GM18907 (cell line): ENCODE measurements around the gene C16orf96.

ENCODE experiments used
- ATAC-seq: cut with Tn5 transposase; IDR thresholded peaks from one replicate; pipeline ENCODE4 v1.9.1; 2021; ENCODE audit warnings: mild to moderate bottlenecking, moderate library complexity; ENCODE audit not compliant: unreplicated experiment

The C16orf96 gene

DNA sequence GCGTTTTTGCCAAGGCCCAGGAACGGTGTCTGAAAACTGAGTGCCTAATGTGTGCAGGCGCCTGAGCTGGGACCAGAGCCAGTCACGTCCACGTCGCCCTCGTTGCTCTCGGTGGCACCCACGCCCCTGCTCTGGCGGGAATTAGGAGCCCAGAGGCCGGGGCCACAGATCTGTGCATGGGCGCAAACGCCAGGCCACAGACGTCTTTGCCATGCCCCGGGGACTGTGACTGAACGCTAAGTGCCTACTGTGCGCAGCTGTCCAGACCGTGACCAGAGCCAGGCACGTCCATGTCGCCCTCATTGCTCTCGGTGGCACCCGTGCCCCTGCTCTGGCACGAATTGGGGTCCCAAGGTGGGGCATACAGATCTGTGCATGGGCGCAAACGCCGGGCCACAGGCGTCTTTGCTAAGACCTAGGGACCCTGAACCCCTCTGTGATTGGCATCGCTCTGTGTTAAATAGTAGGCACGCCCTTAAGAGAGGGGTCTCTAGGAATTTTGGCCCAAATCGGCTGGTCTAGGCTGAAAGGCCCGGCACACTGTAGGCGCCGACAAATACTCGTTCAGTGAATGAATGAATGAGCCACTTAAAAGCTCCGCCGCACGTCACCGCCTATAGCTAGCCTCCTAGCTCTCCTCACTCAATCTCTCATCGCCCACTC lies 59.4 kb downstream of the C16orf96 start:
- ATAC-seq: no peak

DNA sequence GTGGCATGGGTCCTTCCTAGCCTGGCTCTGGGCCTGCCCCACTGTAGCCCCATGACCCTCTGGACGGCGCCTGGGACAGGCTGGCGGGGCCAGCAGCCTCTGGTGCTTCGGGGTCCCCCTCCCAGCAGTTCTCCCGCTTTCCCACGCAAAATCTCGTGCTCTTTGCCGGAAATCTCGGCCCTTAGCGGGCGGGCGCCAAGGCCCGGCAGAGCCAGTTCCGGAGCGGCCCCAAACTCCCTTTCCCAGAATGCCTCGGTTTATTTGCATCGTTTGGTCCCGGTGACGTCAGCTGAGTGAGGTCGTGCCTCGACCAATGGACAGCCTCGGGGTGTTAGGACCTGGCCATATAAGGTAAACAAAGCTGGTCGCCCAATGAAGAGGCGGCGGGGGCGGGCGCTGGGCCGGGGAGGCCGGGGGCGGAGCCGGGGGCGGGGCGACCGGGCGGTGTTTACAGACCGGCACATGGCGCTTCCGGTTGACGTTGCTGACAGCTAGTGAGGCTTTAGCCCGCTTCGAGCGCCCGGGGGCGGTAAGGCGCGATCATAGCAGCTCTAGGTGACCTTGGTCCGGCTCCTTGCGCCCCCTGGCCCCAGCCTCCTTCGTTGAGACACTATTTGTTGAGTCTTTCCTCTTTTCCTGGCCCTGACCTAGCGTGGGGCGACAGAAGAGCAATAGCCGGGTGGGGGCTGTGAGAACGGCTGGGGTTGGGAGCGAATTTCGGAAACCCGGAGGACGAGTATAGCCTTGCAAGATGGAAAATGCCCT lies 60.1 kb downstream of the C16orf96 start:
- peak; percentile 73 for ATAC-seq

DNA sequence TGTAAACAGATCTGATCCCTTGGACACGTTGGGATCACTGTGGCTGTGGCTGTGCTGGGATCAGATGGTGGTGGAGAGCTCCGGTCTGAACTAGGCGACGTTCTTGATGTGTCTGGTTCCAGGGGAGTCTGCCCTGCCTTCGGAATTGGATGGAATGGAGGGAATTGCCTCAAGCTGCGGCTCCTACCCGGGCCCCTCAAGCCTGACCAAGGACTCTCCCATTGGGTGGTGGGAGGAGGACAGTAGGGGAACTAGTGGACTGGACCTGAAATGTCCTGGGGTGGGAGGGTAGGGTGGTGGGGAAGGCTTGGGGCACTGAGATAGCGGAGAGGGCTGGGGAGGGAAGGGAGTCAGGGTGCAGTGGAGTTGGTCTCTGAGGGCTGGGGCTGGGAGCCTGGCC lies 61.7 kb downstream of the C16orf96 start:
- ATAC-seq: no peak

DNA sequence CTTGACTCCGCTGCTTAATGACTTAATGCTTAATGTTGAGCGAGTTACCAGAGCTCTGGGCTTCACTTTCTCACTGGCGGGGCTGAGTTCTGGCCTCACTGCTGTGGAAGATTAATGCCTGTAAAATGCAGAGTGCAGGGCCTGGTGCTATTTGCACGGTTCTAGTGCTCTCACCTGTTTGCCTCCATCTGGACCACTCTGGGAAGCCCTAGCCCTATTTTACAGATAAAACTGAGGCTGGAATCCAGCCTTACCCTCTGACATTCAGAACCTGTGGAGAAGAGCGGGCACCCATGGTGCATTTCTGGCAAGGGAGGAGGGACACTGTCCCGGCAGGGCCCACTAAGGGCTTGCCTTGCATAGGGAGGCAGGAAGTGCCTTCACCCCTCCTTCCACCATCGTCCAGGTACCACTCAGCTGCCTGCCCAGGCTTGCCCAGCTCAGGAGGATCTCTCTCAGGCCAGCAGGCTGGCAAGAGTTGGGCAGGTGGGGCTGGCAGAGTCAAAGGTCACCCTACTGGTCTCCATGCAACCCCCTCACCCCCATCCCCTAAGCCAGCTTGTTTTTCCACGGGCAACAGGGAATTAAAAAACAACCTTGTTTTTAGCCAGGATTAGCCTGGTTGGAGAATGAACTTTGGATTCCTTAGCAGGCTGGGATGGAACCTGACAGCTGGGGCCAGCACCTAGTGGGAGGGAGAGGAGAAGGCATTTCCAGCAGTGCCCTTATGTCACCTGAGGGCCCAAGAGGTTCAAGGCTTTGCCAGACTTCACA lies 62.7 kb downstream of the C16orf96 start:
- ATAC-seq: no peak

DNA sequence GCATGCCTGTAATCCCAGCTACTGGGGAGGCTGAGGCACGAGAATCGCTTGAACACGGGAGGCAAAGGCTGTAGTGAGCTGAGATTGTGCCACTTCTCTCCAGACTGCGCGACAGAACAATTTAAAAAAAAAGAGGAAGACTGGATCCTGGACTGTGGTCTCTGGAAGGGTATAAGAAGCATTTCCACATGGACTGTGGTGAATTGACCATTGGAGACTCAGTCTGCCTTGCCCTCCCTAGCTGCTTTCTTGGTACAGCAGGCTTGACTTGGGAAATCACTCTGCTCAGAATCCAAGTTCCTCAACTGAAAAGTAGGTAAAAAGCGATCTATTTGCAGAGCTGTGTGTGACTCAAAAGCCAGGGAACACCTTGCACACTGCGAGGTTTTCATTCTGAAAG lies 67.5 kb downstream of the C16orf96 start:
- ATAC-seq: no peak

DNA sequence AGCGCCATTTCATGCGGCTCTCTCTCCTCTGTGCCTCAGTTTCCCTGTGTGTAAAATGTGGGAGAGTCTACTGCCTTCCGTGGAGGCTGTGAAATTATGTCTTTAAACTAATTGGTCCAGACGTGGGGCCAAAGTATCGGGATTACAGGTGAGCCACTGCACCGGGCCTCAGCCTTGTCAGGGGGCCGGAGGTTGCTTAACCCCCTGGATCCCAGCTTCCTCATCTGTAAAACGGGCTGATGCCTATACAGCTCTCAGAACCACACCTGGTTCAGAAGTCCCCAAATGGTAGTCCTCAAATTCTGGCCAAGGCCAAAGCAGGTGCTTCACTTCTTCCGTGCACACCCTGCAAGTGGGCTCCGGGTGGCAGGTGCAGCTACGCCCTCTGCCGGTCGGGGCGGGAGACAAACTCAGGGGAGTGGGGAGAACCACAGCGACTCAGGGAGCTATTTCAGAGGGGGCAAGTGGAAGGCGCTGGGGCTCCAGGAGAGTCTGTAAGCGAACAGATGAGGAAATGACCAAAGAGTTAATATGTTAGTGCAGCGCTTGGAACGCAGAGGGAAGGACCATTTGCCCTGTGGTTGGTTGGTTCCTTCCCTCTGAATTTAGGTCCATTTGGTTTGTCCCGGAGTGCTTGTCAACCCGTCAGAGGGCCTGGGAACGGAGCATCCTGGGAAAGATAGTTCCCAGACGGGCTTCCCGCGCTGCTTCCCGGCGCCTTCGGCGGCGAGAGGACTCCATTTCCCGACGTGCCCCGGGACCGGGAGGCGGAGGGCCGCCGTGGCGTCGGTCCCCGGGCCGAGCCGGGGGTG lies 68.1 kb downstream of the C16orf96 start, which contains the start of gene MGRN1:
TSS of gene MGRN1 (plus strand) at position 812 of the 812 bp plus-strand sequence. CDS start 135 bp downstream, outside the sequence.
- ATAC-seq: peak; percentile 78

DNA sequence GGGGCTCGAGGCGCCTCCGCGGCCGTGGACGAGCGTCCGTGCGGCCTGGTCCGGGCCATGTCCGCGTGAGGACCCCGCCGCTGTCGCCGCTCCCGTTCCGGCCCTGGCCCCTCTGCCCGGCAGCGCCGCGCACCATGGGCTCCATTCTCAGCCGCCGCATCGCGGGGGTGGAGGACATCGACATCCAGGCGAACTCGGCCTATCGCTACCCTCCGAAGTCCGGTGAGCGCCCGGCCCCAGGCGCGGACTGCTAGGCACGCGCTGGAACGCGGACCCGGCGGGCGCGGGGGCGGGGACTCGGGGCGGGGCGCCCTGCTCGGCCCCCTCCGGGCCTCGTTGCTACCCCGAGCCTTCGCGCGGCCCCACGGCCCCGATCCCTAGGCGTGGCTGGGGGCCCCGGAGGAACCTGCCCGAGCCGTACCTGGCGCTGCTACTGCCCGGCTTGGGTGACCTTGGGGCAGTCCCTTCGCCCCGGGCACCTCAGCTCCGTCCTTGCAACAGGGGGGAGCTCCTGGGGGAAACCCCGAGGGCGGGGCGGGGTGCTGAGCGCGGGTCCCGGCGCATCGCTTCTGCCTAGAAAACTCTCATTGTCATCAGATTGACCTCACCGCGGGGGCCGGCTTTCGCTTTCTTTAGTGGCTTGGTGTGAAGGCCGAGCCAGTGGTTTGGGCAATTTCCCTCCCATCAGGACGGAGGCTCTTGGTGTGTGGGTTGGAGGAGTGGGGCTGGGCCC lies 68.9 kb downstream of the C16orf96 start:
- ATAC-seq: peak; percentile 61

DNA sequence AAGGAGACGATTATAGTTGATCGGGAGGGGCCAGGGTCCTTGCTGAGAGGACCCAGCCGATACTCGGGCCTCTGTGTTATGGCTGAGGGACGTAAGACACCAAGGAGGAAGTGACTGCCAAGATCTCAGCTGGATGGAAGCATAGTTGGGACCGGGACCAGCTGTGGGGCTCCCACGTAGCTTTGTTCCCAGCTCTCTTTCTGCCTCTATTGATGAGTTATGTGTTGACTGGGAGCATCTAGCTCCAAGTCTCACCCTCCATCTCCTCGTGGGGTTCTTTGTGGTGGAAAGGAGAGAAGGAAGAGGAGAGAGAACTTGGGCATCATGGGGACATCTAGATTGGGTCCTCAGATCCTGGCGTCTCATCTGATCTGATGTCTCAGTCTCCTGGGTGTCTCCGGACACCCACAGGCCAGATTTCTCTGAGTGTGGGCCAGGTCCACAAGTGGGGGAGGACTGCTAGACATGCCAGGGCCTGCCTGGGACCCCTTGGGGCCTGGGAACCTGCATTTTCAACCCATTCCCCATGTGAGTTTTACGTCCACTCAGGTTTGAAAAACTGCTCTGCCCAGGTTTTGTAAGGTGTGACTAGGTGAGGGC lies 69.5 kb downstream of the C16orf96 start:
- ATAC-seq: no peak

DNA sequence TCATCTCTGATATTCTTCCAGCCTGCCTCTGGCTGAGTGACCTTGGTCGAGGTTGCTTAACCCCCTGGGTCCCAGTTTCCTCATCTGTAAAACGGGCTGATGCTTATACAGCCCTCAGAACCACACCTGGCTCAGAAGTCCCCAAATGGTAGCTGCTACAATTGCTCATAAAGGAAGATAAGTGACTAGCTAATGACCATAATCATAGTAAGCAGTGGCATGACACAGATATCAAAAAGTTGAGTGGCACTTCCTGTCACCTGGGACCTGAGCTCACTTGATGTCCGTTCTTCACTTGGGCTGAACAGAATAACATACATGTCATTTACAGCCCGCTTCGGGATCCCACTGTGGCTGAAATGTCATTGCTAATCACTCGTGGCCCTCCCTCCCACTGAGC lies 70.3 kb downstream of the C16orf96 start:
- no peak for ATAC-seq

DNA sequence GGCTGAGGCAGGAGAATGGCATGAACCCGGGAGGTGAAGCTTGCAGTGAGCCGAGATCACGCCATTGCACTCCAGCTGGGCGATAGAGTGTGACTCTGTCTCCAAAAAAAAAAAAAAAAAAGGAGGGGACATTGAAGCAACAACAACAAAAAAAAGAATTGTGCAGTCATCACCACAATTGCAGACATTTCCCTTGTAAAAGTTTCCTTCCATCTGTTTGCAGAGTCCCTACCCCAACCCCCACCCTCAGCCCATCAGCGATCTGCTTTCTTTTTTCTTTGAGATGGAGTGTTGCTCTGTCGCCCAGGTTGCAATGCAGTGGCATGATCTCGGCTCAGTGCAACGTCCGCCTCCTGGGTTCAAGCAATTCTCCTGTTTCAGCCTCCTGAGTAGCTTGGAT lies 72.1 kb downstream of the C16orf96 start:
- ATAC-seq: no peak

DNA sequence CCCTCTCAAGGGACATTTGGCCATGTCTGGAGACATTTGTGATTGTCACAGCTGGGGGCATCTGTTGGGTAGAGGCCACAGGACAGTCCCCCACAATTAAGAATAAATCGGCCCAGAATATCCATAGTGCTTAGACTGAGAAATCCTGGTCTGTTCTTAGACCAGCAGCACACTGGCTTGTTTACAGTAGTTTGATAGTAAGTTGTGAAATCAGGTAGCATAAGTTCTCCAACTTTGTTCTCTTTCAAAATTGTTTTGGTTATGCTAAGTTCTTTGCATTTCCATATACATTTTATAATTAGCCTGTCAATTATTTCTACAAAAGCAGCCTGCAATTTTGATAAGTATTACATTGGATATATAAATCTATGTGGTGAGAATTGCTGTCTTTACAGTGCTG lies 75.3 kb downstream of the C16orf96 start:
- ATAC-seq: no peak

DNA sequence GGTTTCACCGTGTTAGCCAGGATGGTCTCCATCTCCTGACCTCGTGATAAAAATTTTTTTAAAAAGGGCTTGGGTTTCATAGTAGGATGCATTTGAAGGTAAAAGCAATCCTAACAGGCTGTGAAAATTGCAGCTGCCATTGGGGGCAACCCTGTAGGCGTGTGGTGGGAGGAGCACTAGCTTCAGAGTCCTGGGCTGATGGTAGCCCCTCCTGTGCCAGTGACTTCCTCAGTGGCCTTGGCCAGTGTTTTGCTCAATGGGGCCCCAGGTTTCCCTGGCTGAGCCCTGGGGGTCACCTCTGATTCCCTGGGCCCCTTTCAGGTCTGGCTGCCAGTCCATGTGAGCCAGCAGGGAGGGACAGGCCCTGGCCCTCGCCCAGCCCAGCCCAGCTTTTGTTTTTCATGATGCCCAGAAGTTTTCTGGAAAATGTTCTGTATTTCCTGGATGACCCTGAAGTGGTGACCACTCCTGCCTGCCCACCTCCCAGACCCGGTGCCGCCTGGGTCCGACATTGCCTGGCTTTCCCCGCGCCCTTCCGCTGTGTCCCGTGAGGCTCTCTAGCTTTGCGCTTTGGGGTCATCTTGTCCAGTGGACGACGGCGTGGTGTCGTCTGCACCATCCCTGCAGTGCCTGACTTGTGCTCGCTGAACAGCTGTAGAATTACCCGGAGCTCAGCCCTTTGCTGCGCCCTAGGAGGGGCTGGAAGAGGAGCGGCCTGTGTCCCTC lies 77.9 kb downstream of the C16orf96 start:
- no peak for ATAC-seq

DNA sequence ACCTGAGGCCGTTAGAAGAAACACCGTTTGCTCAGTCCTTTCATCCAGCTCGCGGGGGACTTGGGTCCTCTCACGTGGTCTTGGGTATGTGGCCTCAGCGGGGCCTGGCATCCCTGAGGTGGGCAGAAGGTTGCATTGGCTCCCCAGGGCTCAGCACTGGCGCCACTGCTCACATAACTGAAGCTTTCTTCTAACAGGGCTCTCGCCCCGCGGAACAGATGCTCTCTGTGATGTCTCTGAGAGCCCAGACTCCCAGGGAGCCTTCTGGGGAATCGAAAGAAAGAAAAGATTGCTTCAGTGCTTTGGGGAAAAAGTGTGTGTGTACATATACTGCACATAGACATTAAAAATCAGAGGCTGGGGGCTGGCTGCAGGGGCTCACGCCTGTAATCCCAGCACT lies 78.6 kb downstream of the C16orf96 start:
- ATAC-seq: no peak

DNA sequence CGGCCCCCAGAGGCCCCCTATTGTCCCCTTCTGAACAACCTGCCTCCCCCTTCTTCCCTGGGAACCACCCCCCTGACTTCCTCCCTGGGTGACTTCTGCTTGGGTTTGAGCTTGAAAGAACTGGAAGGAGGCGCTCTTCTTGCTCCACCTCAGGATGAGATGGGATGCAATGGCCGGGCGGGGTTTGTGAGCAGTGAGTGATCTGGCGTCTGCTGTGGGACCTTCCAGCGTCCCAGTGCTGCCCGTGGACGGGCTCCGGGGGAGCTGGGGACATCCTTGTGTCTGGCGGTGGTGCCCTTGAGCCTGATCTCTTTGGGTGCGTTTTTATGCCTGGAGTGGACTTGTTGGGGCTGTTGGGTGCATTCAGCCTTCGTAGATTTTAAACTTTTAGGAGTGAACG lies 80.1 kb downstream of the C16orf96 start:
- ATAC-seq: no peak

DNA sequence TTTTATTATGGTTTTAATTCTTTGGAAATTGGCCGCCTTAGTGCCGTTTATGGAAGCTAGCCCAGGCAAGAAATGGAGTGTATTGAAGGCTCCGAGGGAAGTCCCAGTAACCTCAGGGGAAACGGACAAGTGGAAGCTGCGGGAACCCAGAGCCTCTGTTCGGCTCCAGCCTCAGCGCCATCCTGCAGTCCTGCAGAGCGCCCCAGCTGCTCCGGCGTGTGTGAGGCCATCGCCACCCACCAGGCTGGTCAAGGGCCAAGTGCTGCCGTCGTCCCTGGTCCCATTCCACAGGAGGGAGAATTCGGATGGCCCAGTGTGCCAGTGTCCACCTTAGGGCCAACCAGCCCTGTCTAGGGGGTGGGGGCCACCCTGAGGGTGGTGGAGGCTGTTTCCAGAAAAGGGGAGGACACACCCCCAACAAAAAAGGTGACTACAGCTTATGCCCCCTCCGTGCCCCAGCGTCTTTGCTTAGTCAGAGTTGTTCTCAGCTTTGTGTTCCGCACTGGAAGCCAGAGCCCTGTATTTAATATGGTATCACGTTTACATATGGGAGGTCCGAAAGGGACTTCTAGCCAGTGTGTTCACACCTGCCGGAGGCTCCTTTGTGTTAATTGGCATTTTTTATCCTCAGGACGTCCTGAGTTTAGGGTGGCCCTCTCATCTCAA lies 81.5 kb downstream of the C16orf96 start:
- ATAC-seq: no peak

DNA sequence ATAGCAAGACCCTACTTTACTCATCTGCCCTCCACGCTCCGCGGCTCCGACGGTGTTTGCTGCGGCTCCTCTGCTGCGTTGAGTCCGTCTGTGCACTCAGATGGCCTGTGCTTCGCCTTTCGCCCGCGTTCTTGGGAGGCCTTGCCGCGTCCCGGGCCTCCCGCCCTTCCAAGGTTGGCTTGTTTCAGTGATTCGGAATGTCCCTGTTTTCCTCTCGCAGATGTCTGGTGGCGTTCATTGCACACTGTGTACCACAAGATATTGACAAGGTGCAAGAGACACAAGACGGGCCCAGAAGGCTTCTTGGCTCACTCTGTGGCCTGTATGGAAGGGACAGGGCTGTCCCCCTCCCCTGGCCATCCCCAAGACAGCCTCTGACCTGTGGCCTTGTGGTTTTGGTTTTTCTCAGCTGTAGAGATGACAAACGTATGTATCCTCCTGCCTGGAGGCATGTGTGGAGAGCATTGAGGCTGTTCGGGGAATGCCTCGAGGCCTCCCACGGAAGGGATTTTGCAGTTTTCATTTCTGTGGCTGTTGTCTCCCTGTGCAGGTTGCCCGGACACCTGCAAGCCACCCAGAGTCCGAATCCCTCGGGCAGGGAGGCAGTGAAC lies 83.9 kb downstream of the C16orf96 start:
- no peak for ATAC-seq

DNA sequence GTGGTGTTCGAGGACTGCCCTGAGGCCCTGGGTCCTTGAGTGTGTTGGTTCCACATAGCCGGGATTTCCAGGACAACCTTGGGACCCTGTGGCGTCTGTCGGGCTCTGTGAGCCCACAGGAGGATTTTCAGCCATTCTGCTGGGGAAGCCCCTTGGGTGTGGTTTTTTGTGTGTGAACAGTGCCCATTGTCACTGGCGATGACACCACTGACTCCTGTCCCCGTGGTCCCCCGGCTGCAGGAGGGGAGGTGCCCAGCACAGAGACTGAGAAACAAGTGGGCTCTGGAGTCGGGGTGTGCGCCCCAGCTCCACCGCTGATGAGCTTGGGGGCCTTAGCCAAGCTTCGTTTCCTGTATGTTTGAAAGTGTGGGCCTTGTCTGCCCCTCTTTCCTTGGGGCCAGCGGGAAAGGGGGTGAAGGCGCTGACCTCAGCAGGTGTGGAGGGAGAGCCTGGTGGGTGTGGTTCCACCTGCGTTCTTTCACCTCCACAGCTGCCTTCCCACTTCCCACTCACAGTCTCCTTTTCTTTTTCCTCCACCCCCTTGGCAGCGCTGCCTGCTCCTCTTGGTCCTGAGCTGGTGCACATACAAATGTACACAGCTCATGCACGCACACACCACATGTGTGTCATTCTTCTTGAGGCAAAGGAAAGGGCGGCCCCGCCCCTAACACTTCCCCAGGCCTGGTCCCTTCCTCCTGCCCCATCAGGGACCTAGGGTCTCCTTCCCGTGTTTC lies 84.6 kb downstream of the C16orf96 start:
- no peak for ATAC-seq

DNA sequence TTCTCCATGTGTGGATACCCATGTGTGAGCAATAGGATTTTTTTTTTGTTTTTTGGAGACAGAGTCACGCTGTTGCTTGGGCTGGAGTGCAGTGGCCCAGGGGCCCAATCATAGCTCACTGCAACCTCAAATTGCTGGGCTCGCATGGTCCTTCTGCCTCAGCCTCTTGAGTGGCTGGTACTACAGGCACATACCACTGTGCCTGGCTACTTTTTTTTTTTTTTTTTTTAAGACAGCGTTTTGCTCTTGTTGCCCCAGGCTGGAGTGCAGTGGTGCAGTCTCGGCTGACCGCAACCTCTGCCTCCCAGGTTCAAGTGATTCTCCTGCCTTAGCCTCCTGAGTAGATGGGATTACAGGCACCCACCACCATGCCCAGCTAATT lies 85.2 kb downstream of the C16orf96 start:
- no peak for ATAC-seq
